DMS53 (cell line): ENCODE results near the gene TEAD2.
"Not testable (repeated sequence)": the region's sequence is repeated elsewhere in the genome, so short reads cannot be mapped to it uniquely, and the experiment has no call there.

Experiments used
- DNase-seq: peaks from one replicate; lab custom pipeline; 2025; lab: John Stamatoyannopoulos, UW

The TEAD2 gene

GRCh38 chr19:49347191-49347590 lies 15.0 kb downstream of the TEAD2 start:
- DNase-seq: no peak

- no peak for DNase-seq
Measured at GRCh38 chr19:49344505-49345423, 17.5 kb downstream of the TEAD2 start.

GRCh38 chr19:49343123-49343522 lies 19.1 kb downstream of the TEAD2 start:
- DNase-seq: no peak

GRCh38 chr19:49342291-49342721 lies 19.9 kb downstream of the TEAD2 start:
- no peak for DNase-seq

- DNase-seq: no peak
Measured at GRCh38 chr19:49340865-49341718, 21.1 kb downstream of the TEAD2 start.

- DNase-seq: peak; percentile 67
Measured at GRCh38 chr19:49340069-49340864, 21.9 kb downstream of the TEAD2 start.

GRCh38 chr19:49339301-49340068 lies 22.7 kb downstream of the TEAD2 start:
- peak; percentile 87 for DNase-seq

GRCh38 chr19:49338691-49339300 lies 23.4 kb downstream of the TEAD2 start:
- peak; percentile 85 for DNase-seq

- no peak for DNase-seq
Measured at GRCh38 chr19:49338023-49338677, 24.1 kb downstream of the TEAD2 start.

GRCh38 chr19:49337267-49338022 lies 24.8 kb downstream of the TEAD2 start:
- DNase-seq: no peak

- DNase-seq: no peak
Measured at GRCh38 chr19:49336482-49337266, 25.5 kb downstream of the TEAD2 start.

- no peak for DNase-seq
Measured at GRCh38 chr19:49335784-49336481, 26.3 kb downstream of the TEAD2 start.

- no peak for DNase-seq
Measured at GRCh38 chr19:49335071-49335783, 27.0 kb downstream of the TEAD2 start, which contains the start of gene CD37. Gene CD37 (plus strand): TSS chr19:49335406. CDS start chr19:49335541, 135 bp downstream.

- no peak for DNase-seq
Measured at GRCh38 chr19:49333811-49334288, 28.4 kb downstream of the TEAD2 start.

GRCh38 chr19:49333418-49333805 lies 28.8 kb downstream of the TEAD2 start:
- no peak for DNase-seq

GRCh38 chr19:49332691-49333417 lies 29.4 kb downstream of the TEAD2 start:
- not testable (repeated sequence) for DNase-seq
